OCI-LY7 (cell line): Measurements from ENCODE around the gene AKT3. TPM values are rescaled to one million over a fixed set of nuclear protein-coding genes. Genes with fewer than 3 reads are reported as not detected.

Experiments used
- BruUV-seq: library from RNA; stranded (reverse); fragments of 400-500 nt; replicated peaks from 2 replicates; lab custom pipeline; 2021; lab: Mats Ljungman, UMichigan
- CTCF ChIA-PET: fragments of 300-600 bp; sonication (Branson Sonifier 250); formaldehyde crosslinking; loops from one replicate; lab custom pipeline; 2022; ENCODE audit warnings: antibody characterized with exemption; ENCODE audit not compliant: unreplicated experiment; lab: Charles Lee
- POLR2A ChIA-PET: fragments of 300-600 bp; sonication (Branson Sonifier 250); formaldehyde crosslinking; loops from one replicate; lab custom pipeline; 2022; ENCODE audit warnings: antibody characterized with exemption; lab: Charles Lee
- DNase-seq: peaks from one replicate; pipeline ENCODE4 v3.0.0-alpha.2; 2015; ENCODE audit warnings: low spot score
- H2AFZ ChIP-seq: fragments of 200-600 bp; sonication (generic), shearing (Covaris generic); 2 replicates; pipeline ENCODE4 v1.6.1; 2014; ENCODE audit warnings: mild to moderate bottlenecking, antibody characterized with exemption, low read length, moderate library complexity
- H3K27ac ChIP-seq: fragments of 200-600 bp; sonication (generic); 2 replicates; pipeline ENCODE4 v1.5.1; 2014; ENCODE audit warnings: mixed run types, low read depth, mild to moderate bottlenecking, moderate library complexity, low read length, inconsistent platforms; ENCODE audit not compliant: poor library complexity, severe bottlenecking
- H3K36me3 ChIP-seq: fragments of 200-600 bp; sonication (generic); 2 replicates; pipeline ENCODE4 v1.6.1; 2014; ENCODE audit warnings: mild to moderate bottlenecking, antibody characterized with exemption, low read length, moderate library complexity, mixed read lengths; ENCODE audit not compliant: insufficient read depth
- H3K4me1 ChIP-seq: fragments of 200-600 bp; sonication (generic); 2 replicates; pipeline ENCODE4 v1.5.1; 2014; ENCODE audit warnings: mild to moderate bottlenecking, low read length; ENCODE audit not compliant: insufficient read depth, poor library complexity, severe bottlenecking
- H3K4me2 ChIP-seq: fragments of 200-600 bp; sonication (generic); 2 replicates; pipeline ENCODE4 v1.6.1; 2014; ENCODE audit warnings: mild to moderate bottlenecking, low read length
- H3K4me3 ChIP-seq: fragments of 200-600 bp; sonication (generic); 2 replicates; pipeline ENCODE4 v1.5.1; 2014; ENCODE audit warnings: mild to moderate bottlenecking, low read depth, low read length; ENCODE audit not compliant: poor library complexity, severe bottlenecking
- H3K79me2 ChIP-seq: fragments of 200-600 bp; sonication (generic); 2 replicates; pipeline ENCODE4 v1.6.1; 2016; ENCODE audit warnings: low read depth, mild to moderate bottlenecking, low read length, moderate library complexity, mixed read lengths; ENCODE audit not compliant: insufficient read depth
- H3K9me2 ChIP-seq: fragments of 200-600 bp; sonication (generic); 2 replicates; pipeline ENCODE4 v1.6.1; 2016; ENCODE audit warnings: mild to moderate bottlenecking, low read length, mixed read lengths; ENCODE audit not compliant: insufficient read depth
- H3K9me3 ChIP-seq: fragments of 200-600 bp; sonication (generic); 2 replicates; pipeline ENCODE4 v1.6.1; 2014; ENCODE audit warnings: mild to moderate bottlenecking, mixed run types, low read length, mixed read lengths
- H4K20me1 ChIP-seq: fragments of 200-600 bp; sonication (generic); 2 replicates; pipeline ENCODE4 v1.6.1; 2014; ENCODE audit warnings: mild to moderate bottlenecking, antibody characterized with exemption, low read length, moderate library complexity, mixed read lengths; ENCODE audit not compliant: insufficient read depth
- CTCF ChIP-seq: fragments of 200-600 bp; sonication (generic); conservative IDR thresholded peaks from 2 replicates; pipeline ENCODE4 v1.5.1; 2014; ENCODE audit warnings: mild to moderate bottlenecking, antibody characterized with exemption, low read length, moderate library complexity, mixed read lengths
- EZH2phosphoT487 ChIP-seq: fragments of 200-600 bp; sonication (generic); IDR thresholded peaks from 2 replicates; pipeline ENCODE4 v1.6.1; 2018; ENCODE audit warnings: low read depth, borderline replicate concordance, mild to moderate bottlenecking, mixed run types, antibody characterized with exemption, low read length, moderate library complexity, mixed read lengths
- intact Hi-C: fragments of 100-400 bp; cut with micrococcal nuclease; formaldehyde crosslinking; loops from one replicate; pipeline ENCODE4 v1.10.0; 2022; ENCODE audit not compliant: unreplicated experiment
- total RNA-seq, 2 experiments: library from RNA; depleted of rRNA in 1 of 2; stranded (reverse); fragments of >200 nt in 1 of 2; shearing (Covaris generic) in 1 of 2; gene quantifications; 2 replicates each; pipeline ENCODE4 v1.2.3, GENCODE V29; 2014 to 2022

AKT3 gene
- total RNA-seq, 2 experiments from 2014 or later: 0.29 TPM; not detected in 1

- no peak overlapping the region for H3K4me2 ChIP-seq
- no peaks in the 10 kb centered on the region for H3K9me3 ChIP-seq
- no peaks in the 10 kb centered on the region for H4K20me1 ChIP-seq
- POLR2A ChIA-PET: no interaction called here
- DNase-seq: no peak
- BruUV-seq: no TSS peak
- intact Hi-C loops: no loop called here
- H3K4me3 ChIP-seq: no peak overlapping the region
- no peak overlapping the region for H2AFZ ChIP-seq
- CTCF ChIA-PET: no interaction called here
- H3K9me2 ChIP-seq: no peaks in the 10 kb centered on the region
- TF ChIP-seq EZH2phosphoT487 (no peak), CTCF (no peak)
- no peaks in the 10 kb centered on the region for H3K79me2 ChIP-seq
- no peak overlapping the region for H3K27ac ChIP-seq
- no peaks in the 10 kb centered on the region for H3K36me3 ChIP-seq
- H3K4me1 ChIP-seq: no peaks in the 10 kb centered on the region
Observed at GRCh38 chr1:243740255-243740999, 109.6 kb downstream of the AKT3 start.

- ChIA-PET CTCF (no interaction called here), POLR2A (no interaction called here)
- Histone ChIP-seq H3K4me3 (no peak overlapping the region), H3K36me3 (no peaks in the 10 kb centered on the region), H4K20me1 (no peaks in the 10 kb centered on the region), H3K27ac (no peak overlapping the region), H3K9me2 (no peaks in the 10 kb centered on the region), H3K9me3 (no peaks in the 10 kb centered on the region), H3K4me2 (no peak overlapping the region), H2AFZ (no peak overlapping the region), H3K4me1 (no peaks in the 10 kb centered on the region), H3K79me2 (no peaks in the 10 kb centered on the region)
- DNase-seq: no peak
- intact Hi-C loops: no loop called here
- no TSS peak for BruUV-seq
- TF ChIP-seq CTCF: no peak
- TF ChIP-seq EZH2phosphoT487: no peak
Observed at GRCh38 chr1:243739335-243740003, 110.6 kb downstream of the AKT3 start.

GRCh38 chr1:243738020-243738419, 112.0 kb downstream of the AKT3 start:
- ChIA-PET POLR2A (interaction anchor here (0.6 kb wide), 1 partner anchor 547 kb away, joined by 3 read pairs; no protein-coding TSS in a partner anchor), CTCF (no interaction called here)
- no peaks in the 10 kb centered on the region for H3K4me1 ChIP-seq
- H3K9me3 ChIP-seq: no peaks in the 10 kb centered on the region
- no TSS peak for BruUV-seq
- no peak overlapping the region for H2AFZ ChIP-seq
- DNase-seq: no peak
- intact Hi-C loops: no loop called here
- H3K36me3 ChIP-seq: no peaks in the 10 kb centered on the region
- H3K4me3 ChIP-seq: no peak overlapping the region
- H3K9me2 ChIP-seq: no peaks in the 10 kb centered on the region
- H3K27ac ChIP-seq: no peak overlapping the region
- H3K4me2 ChIP-seq: no peak overlapping the region
- no peaks in the 10 kb centered on the region for H4K20me1 ChIP-seq
- no peaks in the 10 kb centered on the region for H3K79me2 ChIP-seq
- no peak for TF ChIP-seq EZH2phosphoT487
- TF ChIP-seq CTCF: no peak
